Skeletal muscle satellite cell (primary cell): Measurements from ENCODE around the gene BLVRA.
"Not testable (repeated sequence)": the region's sequence is repeated elsewhere in the genome, so short reads cannot be mapped to it uniquely, and the experiment has no call there.

Experiments
- H3K27me3 ChIP-seq: 2 replicates; pipeline ENCODE4 v1.7.0; 2013; ENCODE audit warnings: low read length; ENCODE audit not compliant: control insufficient read depth, insufficient read depth
- H3K36me3 ChIP-seq: 2 replicates; pipeline ENCODE4 v1.7.0; 2013; ENCODE audit warnings: mild to moderate bottlenecking, control low read depth, low read length; ENCODE audit not compliant: insufficient read depth
- H3K4me1 ChIP-seq: 2 replicates; pipeline ENCODE4 v1.7.0; 2013; ENCODE audit warnings: low read length; ENCODE audit not compliant: control insufficient read depth, insufficient read depth
- H3K4me2 ChIP-seq: 2 replicates; pipeline ENCODE4 v1.7.0; 2013; ENCODE audit warnings: mild to moderate bottlenecking, low read length
- H3K4me3 ChIP-seq: 2 replicates; pipeline ENCODE4 v1.7.0; 2013; ENCODE audit warnings: low read length
- H3K9ac ChIP-seq: 2 replicates; pipeline ENCODE4 v1.7.0; 2013; ENCODE audit warnings: mild to moderate bottlenecking, low read depth, low read length, moderate library complexity
- H3K9me3 ChIP-seq: replicated peaks from 2 replicates; pipeline ENCODE4 v1.7.0; 2013; ENCODE audit warnings: mild to moderate bottlenecking, control low read depth, low read length

BLVRA gene

DNA sequence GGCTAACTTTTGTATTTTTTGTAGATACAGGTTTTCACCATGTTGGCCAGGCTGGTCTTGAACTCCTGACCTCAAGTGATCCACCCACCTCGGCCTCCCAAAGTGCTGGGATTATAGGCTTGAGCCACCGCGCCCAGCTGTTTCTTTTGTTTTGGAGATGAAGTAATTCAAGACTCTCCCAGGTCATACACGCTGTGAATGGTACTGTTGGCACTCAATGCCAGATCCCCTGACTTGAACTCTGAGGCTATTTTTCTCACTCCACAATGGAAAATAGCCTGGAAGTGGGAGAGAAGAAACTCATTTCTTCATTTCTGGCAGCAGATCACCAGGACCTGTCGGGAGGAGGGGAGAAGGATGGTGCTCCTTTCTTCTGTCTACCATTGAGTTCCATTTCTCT lies 32.4 kb downstream of the BLVRA start:
- Histone ChIP-seq H3K36me3 (no peaks in the 10 kb centered on the region), H3K4me1 (no peaks in the 10 kb centered on the region), H3K27me3 (no peaks in the 10 kb centered on the region), H3K9me3 (no peaks in the 10 kb centered on the region), H3K9ac (no peak overlapping the region), H3K4me2 (no peak overlapping the region), H3K4me3 (no peak overlapping the region)

DNA sequence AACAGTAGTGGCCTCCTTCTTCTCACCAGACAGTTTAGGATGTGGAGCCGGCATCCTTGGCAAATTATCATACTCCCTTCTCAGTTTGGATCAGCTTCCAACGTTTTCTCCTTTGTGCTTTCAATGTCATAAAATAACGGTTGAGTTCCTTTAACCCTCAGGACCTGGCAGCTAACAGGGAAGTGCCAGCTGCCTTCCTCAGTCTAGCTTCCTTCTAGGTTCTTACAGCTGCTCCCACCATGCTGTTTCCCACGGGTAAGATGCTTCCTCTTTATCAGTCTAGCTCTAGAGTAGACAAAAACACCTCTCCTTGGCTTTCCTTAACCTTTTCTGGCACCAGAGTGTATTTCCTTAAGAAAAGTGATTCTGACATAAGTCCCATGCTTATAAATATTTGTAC lies 33.2 kb downstream of the BLVRA start:
- H3K4me2 ChIP-seq = no peak overlapping the region
- no peaks in the 10 kb centered on the region for H3K27me3 ChIP-seq
- no peak overlapping the region for H3K4me3 ChIP-seq
- H3K36me3 ChIP-seq = no peaks in the 10 kb centered on the region
- H3K9ac ChIP-seq = no peak overlapping the region
- no peaks in the 10 kb centered on the region for H3K4me1 ChIP-seq
- no peaks in the 10 kb centered on the region for H3K9me3 ChIP-seq

DNA sequence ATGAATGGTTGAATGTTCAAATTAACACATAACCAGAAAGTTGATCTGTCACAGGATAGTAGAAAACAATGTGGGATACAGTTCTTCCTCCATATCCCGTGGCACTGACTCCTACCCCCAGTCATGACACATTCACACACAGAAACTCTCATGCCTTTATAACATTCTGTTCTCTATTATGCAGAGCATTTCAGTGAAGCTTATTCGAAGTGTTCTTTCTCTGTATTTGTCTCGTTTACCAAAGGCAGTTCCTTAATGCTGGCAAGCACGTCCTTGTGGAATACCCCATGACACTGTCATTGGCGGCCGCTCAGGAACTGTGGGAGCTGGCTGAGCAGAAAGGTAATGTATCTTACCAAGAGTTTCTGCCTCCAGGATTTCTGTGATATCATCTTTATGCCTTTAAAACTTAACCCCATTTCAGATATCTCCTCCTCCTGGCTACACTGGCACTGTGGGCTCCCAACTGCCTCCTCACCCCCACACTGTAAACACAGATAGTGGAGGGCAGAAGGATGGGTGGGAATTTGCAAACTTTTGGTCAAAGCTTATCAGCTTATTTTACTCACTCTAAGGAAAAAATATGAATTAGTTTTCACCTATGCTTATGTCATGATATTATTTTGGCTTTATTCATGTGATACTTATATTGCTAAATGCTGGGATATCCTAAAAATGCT lies 34.1 kb downstream of the BLVRA start:
- H3K4me3 ChIP-seq = no peak overlapping the region
- no peaks in the 10 kb centered on the region for H3K27me3 ChIP-seq
- no peaks in the 10 kb centered on the region for H3K4me1 ChIP-seq
- H3K9me3 ChIP-seq = no peaks in the 10 kb centered on the region
- no peak overlapping the region for H3K4me2 ChIP-seq
- no peak overlapping the region for H3K9ac ChIP-seq
- H3K36me3 ChIP-seq = no peaks in the 10 kb centered on the region

DNA sequence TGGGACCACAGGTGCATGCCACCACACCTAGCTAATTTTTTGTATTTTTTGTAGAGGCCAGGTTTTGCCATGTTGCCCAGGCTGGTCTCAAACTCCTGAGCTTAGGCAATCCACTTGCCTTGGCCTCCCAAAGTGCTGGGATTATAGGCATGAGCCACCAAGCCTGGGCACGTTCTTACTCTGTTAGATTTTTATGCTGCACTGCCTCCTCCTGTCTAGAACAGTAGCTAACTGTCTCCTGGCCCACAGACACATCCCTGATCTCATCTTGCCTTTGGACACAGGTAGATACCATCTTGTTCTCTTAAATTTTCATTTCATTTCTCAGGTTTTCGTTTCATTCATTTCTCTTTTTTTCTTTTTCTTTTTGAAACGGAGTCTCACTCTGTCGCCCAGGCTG lies 41.1 kb downstream of the BLVRA start:
- H3K4me1 ChIP-seq = no peaks in the 10 kb centered on the region
- no peaks in the 10 kb centered on the region for H3K27me3 ChIP-seq
- H3K4me3 ChIP-seq = no peak overlapping the region
- H3K9me3 ChIP-seq = no peaks in the 10 kb centered on the region
- peaks cover 7% of the 10 kb centered on the region for H3K36me3 ChIP-seq
- H3K4me2 ChIP-seq = no peak overlapping the region
- no peak overlapping the region for H3K9ac ChIP-seq

DNA sequence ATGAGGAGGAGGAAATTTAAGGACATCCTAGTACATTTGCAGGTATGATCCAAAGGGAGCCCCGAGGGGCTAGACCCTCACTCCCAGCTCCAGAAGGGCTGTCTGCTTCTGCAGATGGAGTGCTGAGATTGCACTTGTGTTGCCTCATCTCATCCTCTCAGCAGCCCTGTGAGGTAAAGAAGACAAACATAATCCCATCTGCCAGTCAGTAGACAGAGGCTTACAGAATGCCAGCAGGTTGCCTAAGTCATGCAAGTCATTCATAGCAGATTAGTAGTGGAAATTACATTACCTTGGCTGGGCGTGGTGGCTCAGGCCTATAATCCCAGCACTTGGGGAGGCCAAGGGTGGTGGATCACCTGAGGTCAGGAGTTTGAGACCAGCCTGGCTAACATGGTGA lies 45.4 kb downstream of the BLVRA start:
- Histone ChIP-seq H3K36me3 (peaks cover 7% of the 10 kb centered on the region), H3K4me3 (no peak overlapping the region), H3K4me2 (no peak overlapping the region), H3K9ac (no peak overlapping the region), H3K4me1 (no peaks in the 10 kb centered on the region), H3K27me3 (no peaks in the 10 kb centered on the region), H3K9me3 (no peaks in the 10 kb centered on the region)

DNA sequence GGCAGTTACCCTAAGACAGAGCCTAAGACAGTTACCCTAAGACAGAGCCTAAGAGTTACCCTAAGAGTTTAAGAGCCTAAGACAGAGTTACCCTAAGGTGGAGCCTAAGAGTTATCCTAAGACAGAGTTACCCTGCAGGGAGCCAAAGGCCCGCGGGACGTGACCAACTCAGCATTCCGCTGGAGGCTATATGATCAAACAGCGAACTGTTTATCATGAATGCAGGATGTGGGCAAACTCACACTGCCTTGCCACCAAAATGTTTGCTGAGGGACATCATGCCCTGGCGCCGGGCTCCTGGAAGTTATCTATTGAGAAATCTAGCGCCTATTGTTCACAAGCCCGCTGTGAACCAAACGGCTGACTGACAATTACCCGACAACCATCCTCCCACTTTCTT lies 49.9 kb downstream of the BLVRA start:
- no peak overlapping the region for H3K9ac ChIP-seq
- H3K36me3 ChIP-seq = peaks cover 5% of the 10 kb centered on the region
- no peaks in the 10 kb centered on the region for H3K27me3 ChIP-seq

DNA sequence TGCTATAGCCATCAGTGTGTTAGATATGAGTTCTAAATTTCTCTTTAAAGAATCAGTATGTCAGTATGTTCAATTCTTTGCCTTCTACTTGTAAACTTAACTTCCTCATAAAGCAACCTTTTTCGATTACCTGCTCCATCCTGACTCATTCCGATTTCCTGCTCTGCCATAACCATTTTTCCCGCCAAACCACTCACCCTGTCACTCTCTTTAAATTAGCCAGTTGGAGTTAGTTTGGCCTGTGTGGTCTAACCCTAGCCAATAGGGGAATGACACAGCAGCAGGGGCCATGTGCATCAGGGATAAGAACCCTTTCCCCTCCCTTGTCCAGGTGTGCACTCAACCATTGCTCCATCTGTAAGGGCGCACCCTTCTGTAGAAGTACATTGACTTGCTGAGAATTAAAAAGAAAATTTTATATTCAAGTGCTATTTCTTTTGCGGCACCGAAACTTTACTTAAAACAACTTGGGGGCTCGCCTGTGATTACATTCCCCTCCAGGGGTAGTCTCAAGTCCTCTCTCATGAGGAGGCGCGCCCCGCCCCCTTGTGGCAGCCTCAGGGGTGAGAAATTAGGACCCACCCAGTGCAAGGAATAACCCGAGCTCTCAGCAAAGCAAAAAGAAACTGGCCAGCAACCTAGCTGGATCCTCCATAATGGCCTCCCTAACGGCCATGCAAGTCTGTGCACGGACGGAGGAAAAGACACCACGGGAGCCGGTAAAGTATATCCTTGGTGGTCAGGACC lies 51.9 kb downstream of the BLVRA start:
- not testable (repeated sequence) for H3K9me3 ChIP-seq, H3K4me1 ChIP-seq, H3K36me3 ChIP-seq, H3K9ac ChIP-seq, H3K4me2 ChIP-seq, H3K4me3 ChIP-seq
- peaks cover 13% of the 10 kb centered on the region for H3K27me3 ChIP-seq

More for the DNA sequence above, 49.9 kb downstream of the BLVRA start:
- Histone ChIP-seq H3K9me3 (no peaks in the 10 kb centered on the region), H3K4me3 (no peak overlapping the region), H3K4me2 (no peak overlapping the region), H3K4me1 (no peaks in the 10 kb centered on the region)

DNA sequence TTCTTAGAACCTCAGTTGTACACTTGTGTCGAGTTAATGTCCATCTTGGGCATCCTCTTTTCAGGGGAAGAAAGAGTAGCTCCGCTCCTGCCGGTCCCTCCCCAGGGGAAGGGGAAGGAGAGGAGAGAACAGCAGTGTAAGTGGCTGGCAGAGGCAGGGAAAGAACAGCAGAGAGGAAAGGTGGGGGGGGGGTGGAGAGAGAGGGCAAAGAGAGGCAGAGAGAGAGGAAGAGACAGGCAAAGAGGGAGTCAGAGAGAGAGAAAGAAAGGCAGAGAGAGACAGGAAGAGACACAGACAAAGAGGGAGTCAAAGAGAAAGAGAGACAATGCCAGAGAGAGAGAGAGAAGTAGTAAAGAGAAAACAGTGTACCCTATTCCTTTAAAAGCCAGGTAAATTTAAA lies 56.9 kb downstream of the BLVRA start:
- Histone ChIP-seq H3K36me3 (no peaks in the 10 kb centered on the region), H3K4me3 (no peak overlapping the region), H3K9me3 (no peaks in the 10 kb centered on the region), H3K4me2 (no peak overlapping the region), H3K27me3 (peaks cover 40% of the 10 kb centered on the region), H3K9ac (no peak overlapping the region), H3K4me1 (no peaks in the 10 kb centered on the region)

DNA sequence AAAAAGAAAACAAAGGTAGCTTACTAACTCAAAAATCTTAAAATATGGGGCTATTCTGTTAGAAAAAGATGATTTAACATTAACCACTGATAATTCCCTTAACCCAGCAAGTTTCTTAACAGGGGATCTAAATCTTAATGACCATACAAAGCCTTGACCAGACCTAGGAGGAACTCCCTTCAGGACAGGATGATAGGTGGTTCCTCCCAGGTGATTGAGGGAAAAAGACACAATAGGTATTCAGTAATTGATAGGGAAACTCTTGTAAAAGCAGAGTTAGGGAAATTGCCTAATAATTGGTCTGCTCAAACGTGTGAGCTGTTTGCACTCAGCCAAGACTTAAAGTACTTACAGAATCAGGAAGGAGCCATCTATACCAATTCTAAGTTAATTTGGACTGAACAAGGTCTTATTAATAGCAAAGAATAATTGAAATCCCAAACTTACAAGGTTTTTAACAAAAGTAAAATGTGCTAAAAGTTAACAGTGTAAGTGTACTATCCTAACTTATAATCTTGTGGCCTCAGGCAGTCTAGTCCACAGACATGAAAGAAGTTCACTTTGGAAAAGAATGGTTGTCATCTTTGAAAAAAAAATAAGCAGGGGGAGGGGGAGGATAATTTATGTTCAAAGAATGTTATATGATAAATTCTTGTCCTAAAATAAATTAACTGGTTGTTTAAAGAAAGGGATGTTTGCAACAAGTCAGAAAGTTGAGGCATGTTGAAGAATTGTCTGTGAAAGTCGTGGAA lies 57.7 kb downstream of the BLVRA start:
- H3K9me3 ChIP-seq, H3K4me3 ChIP-seq, H3K4me2 ChIP-seq, H3K4me1 ChIP-seq, H3K9ac ChIP-seq, H3K36me3 ChIP-seq: not testable (repeated sequence)
- H3K27me3 ChIP-seq = peaks cover 44% of the 10 kb centered on the region

DNA sequence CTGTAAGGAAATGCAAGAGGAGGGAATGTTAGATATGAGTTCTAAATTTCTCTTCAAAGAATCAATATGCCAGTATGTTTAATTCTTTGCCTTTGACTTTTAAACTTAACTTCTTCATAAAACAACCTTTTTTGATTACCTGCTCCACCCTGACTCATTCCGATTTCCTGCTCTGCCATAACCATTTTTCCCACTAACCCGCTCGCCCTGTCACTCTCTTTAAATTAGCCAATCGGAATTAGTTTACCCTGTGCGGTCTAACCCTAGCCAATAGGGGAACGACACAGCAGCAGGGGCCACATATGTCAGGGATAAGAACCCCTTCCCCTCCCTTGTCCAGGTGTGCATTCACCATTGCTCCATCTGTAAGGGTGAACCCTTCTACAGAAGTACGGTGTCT lies 64.9 kb downstream of the BLVRA start:
- not testable (repeated sequence) for H3K9me3 ChIP-seq, H3K36me3 ChIP-seq, H3K4me1 ChIP-seq, H3K4me2 ChIP-seq, H3K4me3 ChIP-seq, H3K9ac ChIP-seq
- peaks cover 78% of the 10 kb centered on the region for H3K27me3 ChIP-seq

DNA sequence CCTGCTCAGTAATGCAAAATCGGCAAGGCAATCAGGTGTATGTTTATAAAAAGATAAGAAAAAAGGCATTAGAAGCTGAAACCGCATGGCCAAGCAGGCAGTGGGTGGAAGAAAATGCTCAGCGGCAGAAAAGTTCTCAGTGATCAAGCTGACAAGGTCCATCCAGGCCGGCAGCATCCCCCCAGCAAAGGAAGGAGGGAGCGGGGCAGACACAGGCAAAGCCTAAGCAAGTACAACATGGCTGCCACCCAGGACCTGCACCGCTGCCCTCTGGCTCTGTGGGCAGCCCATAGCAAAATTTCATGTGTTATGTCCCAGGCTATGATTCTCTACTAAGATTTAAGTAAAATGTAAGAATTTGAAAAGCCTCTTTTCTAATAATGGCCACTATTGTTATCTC lies 65.5 kb downstream of the BLVRA start:
- Histone ChIP-seq H3K9ac (no peak overlapping the region), H3K27me3 (peaks cover 81% of the 10 kb centered on the region), H3K9me3 (no peaks in the 10 kb centered on the region)

More for the DNA sequence above, 65.5 kb downstream of the BLVRA start:
- H3K36me3 ChIP-seq = no peaks in the 10 kb centered on the region
- H3K4me3 ChIP-seq = no peak overlapping the region
- H3K4me2 ChIP-seq = no peak overlapping the region
- H3K4me1 ChIP-seq = no peaks in the 10 kb centered on the region
